H54 (cell line): Measurements from ENCODE around the gene GNAT1.

ENCODE experiments used
- DNase-seq: peaks from one replicate; pipeline ENCODE4 v3.0.0; 2011; ENCODE audit warnings: low spot score, mixed read lengths; ENCODE audit not compliant: insufficient read length
- FAIRE-seq: peaks from 3 replicates; lab custom pipeline; 2011; peaks lifted over from hg19 to GRCh38; lab: Jason Lieb, UNC
- POLR2A ChIP-seq: IDR thresholded peaks from 2 replicates; pipeline ENCODE4 v1.6.1; 2011; ENCODE audit warnings: low read depth, mild to moderate bottlenecking, low read length

GNAT1 gene

GRCh38 chr3:50194903-50195500 lies 3.6 kb downstream of the GNAT1 start:
- no peak for TF ChIP-seq POLR2A
- DNase-seq, result peak; percentile 61
- FAIRE-seq, result no peak

GRCh38 chr3:50195501-50196252 lies 4.3 kb downstream of the GNAT1 start:
- FAIRE-seq (no peak), DNase-seq (peak; percentile 81)
- TF ChIP-seq POLR2A, result no peak

- no peak for TF ChIP-seq POLR2A
- FAIRE-seq, result no peak
- DNase-seq, result no peak
Observed at GRCh38 chr3:50196253-50196801, 4.9 kb downstream of the GNAT1 start.

GRCh38 chr3:50201573-50202315 lies 10.3 kb downstream of the GNAT1 start:
- TF ChIP-seq POLR2A, result no peak
- no peak for FAIRE-seq
- peak; percentile 69 for DNase-seq

- DNase-seq, result no peak
- TF ChIP-seq POLR2A, result no peak
- FAIRE-seq, result no peak
Observed at GRCh38 chr3:50202353-50203112, 11.1 kb downstream of the GNAT1 start.

- TF ChIP-seq POLR2A, result no peak
- FAIRE-seq, result no peak
Observed at GRCh38 chr3:50203113-50203808, 11.9 kb downstream of the GNAT1 start.

GRCh38 chr3:50203809-50204803 lies 12.7 kb downstream of the GNAT1 start:
- no peak for FAIRE-seq
- no peak for DNase-seq
- TF ChIP-seq POLR2A, result no peak

More at GRCh38 chr3:50203113-50203808, 11.9 kb downstream of the GNAT1 start:
- DNase-seq, result no peak

- FAIRE-seq (no peak), DNase-seq (no peak)
- TF ChIP-seq POLR2A, result no peak
Observed at GRCh38 chr3:50204804-50205412, 13.5 kb downstream of the GNAT1 start, which contains the start of gene SLC38A3. TSS of gene SLC38A3 (plus strand) at chr3:50205271. CDS start at chr3:50214200, 8,929 bp downstream.

GRCh38 chr3:50205413-50206276 lies 14.2 kb downstream of the GNAT1 start:
- DNase-seq (no peak), FAIRE-seq (no peak)
- TF ChIP-seq POLR2A, result no peak

GRCh38 chr3:50207359-50208042 lies 16.1 kb downstream of the GNAT1 start:
- no peak for TF ChIP-seq POLR2A
- FAIRE-seq (no peak), DNase-seq (no peak)
